ENCODE measurements around the gene PTPN20. TPM values are rescaled to one million over a fixed set of nuclear protein-coding genes. Genes with fewer than 3 reads are reported as not detected.

Gene PTPN20
- total RNA-seq, 2 experiments from 2014 or later, result not detected

- intact Hi-C loops (cut with micrococcal nuclease; ENCODE audit: unreplicated experiment), result no loop called here
- H4K20me1 ChIP-seq (ENCODE audit: insufficient read depth, low read length), result no peaks in the 10 kb centered on the region
- DNase-seq (ENCODE audit: low spot score), result no peak
Measured at GRCh38 chr10:47019155-47020145, 108.2 kb downstream of the PTPN20 start.

DNA sequence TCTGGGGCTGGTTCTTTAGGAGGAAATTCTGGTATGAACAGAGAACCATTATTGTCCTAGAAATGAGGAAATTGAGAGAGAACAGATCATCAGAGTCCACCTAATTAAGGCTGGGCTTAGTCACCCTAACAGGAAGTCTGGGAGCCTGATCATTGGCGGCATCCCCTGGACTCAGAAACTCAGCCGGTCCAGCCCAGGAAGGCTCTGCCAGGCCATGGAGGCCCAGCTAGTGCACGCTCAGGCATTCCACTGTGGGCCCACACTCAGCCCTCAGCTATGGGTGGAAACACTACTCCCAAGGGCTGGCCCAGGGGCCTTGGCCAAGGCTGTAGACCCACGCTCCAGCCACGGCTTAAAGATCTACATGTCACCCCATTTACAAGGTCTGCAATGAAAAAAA lies 109.2 kb downstream of the PTPN20 start:
- no peaks in the 10 kb centered on the region for H3K9me3 ChIP-seq (ENCODE audit: low read length)
- H3K36me3 ChIP-seq (ENCODE audit: insufficient read depth, low read length), result no peaks in the 10 kb centered on the region
- H3K4me1 ChIP-seq (ENCODE audit: insufficient read depth, low read length, poor library complexity, severe bottlenecking), result no peaks in the 10 kb centered on the region
- no peak for DNase-seq (ENCODE audit: low spot score)
- no TSS peak for BruUV-seq (replicated peaks)
- intact Hi-C loops (cut with micrococcal nuclease; ENCODE audit: unreplicated experiment), result no loop called here
- H3K79me2 ChIP-seq (ENCODE audit: insufficient read depth, low read depth, low read length), result no peaks in the 10 kb centered on the region
- no peak overlapping the region for H3K4me3 ChIP-seq (ENCODE audit: low read depth, low read length, poor library complexity, severe bottlenecking)
- TF ChIP-seq EZH2phosphoT487 (IDR thresholded peaks at IDR 0.05; ENCODE audit: borderline replicate concordance, low read depth, low read length) (no peak), CTCF (conservative IDR thresholded peaks at IDR 0.05; ENCODE audit: low read length) (no peak)
- CTCF ChIA-PET (ENCODE audit: unreplicated experiment), result no interaction called here
- POLR2A ChIA-PET, result interaction anchor here (0.6 kb wide), 1 partner anchor 27 kb away, joined by 4 read pairs; no protein-coding TSS in a partner anchor
- H3K27ac ChIP-seq (ENCODE audit: low read depth, low read length, poor library complexity, severe bottlenecking), result no peak overlapping the region
- no peaks in the 10 kb centered on the region for H3K9me2 ChIP-seq (ENCODE audit: insufficient read depth, low read length)
- no peak overlapping the region for H2AFZ ChIP-seq (ENCODE audit: low read length)
- no peak overlapping the region for H3K4me2 ChIP-seq (ENCODE audit: low read length)
- H4K20me1 ChIP-seq (ENCODE audit: insufficient read depth, low read length), result no peaks in the 10 kb centered on the region

More at GRCh38 chr10:47019155-47020145, 108.2 kb downstream of the PTPN20 start:
- no peak overlapping the region for H3K27ac ChIP-seq (ENCODE audit: low read depth, low read length, poor library complexity, severe bottlenecking)
- no peaks in the 10 kb centered on the region for H3K9me3 ChIP-seq (ENCODE audit: low read length)
- no peaks in the 10 kb centered on the region for H3K79me2 ChIP-seq (ENCODE audit: insufficient read depth, low read depth, low read length)
- H3K36me3 ChIP-seq (ENCODE audit: insufficient read depth, low read length), result no peaks in the 10 kb centered on the region
- POLR2A ChIA-PET, result interaction anchor here (0.9 kb wide), 1 partner anchor 12 kb away, joined by 3 read pairs; no protein-coding TSS in a partner anchor
- no peaks in the 10 kb centered on the region for H3K4me1 ChIP-seq (ENCODE audit: insufficient read depth, low read length, poor library complexity, severe bottlenecking)
- no peaks in the 10 kb centered on the region for H3K9me2 ChIP-seq (ENCODE audit: insufficient read depth, low read length)
- BruUV-seq (replicated peaks), result no TSS peak
- TF ChIP-seq EZH2phosphoT487 (IDR thresholded peaks at IDR 0.05; ENCODE audit: borderline replicate concordance, low read depth, low read length), result no peak
- TF ChIP-seq CTCF (conservative IDR thresholded peaks at IDR 0.05; ENCODE audit: low read length), result no peak
- CTCF ChIA-PET (ENCODE audit: unreplicated experiment), result no interaction called here
- H2AFZ ChIP-seq (ENCODE audit: low read length), result no peak overlapping the region
- H3K4me2 ChIP-seq (ENCODE audit: low read length), result no peak overlapping the region
- H3K4me3 ChIP-seq (ENCODE audit: low read depth, low read length, poor library complexity, severe bottlenecking), result no peak overlapping the region

- no peaks in the 10 kb centered on the region for H4K20me1 ChIP-seq (ENCODE audit: insufficient read depth, low read length)
- no peaks in the 10 kb centered on the region for H3K79me2 ChIP-seq (ENCODE audit: insufficient read depth, low read depth, low read length)
- intact Hi-C loops (cut with micrococcal nuclease; ENCODE audit: unreplicated experiment), result no loop called here
- CTCF ChIA-PET (ENCODE audit: unreplicated experiment), result interaction anchor here (0.6 kb wide), 1 partner anchor 303 kb away, joined by 3 read pairs; no protein-coding TSS in a partner anchor
- no peak overlapping the region for H3K27ac ChIP-seq (ENCODE audit: low read depth, low read length, poor library complexity, severe bottlenecking)
- no peaks in the 10 kb centered on the region for H3K36me3 ChIP-seq (ENCODE audit: insufficient read depth, low read length)
- no peak overlapping the region for H2AFZ ChIP-seq (ENCODE audit: low read length)
- no peaks in the 10 kb centered on the region for H3K9me2 ChIP-seq (ENCODE audit: insufficient read depth, low read length)
- no peak overlapping the region for H3K4me3 ChIP-seq (ENCODE audit: low read depth, low read length, poor library complexity, severe bottlenecking)
- H3K4me2 ChIP-seq (ENCODE audit: low read length), result no peak overlapping the region
- BruUV-seq (replicated peaks), result no TSS peak
- POLR2A ChIA-PET, result interaction anchor here (0.6 kb wide), 1 partner anchor 270 kb away, joined by 5 read pairs; no protein-coding TSS in a partner anchor
- no peak for DNase-seq (ENCODE audit: low spot score)
- H3K9me3 ChIP-seq (ENCODE audit: low read length), result no peaks in the 10 kb centered on the region
- TF ChIP-seq EZH2phosphoT487 (IDR thresholded peaks at IDR 0.05; ENCODE audit: borderline replicate concordance, low read depth, low read length) (no peak), CTCF (conservative IDR thresholded peaks at IDR 0.05; ENCODE audit: low read length) (0 out of 2 replicates have a peak, but pooled peaks have one; percentile 8)
- H3K4me1 ChIP-seq (ENCODE audit: insufficient read depth, low read length, poor library complexity, severe bottlenecking), result no peaks in the 10 kb centered on the region
Measured at GRCh38 chr10:47021850-47022249, 110.6 kb downstream of the PTPN20 start.

All from OCI-LY7 (cell line).